GM18517 (cell line): ENCODE data around the gene COQ5.
A peak's percentile ranks its signal among the peaks of the same experiment; 100 is the strongest.
"Not testable (repeated sequence)": the region's sequence is repeated elsewhere in the genome, so short reads cannot be mapped to it uniquely, and the experiment has no call there.

Experiments used
- ATAC-seq: cut with Tn5 transposase; IDR thresholded peaks from one replicate; pipeline ENCODE4 v1.9.1; 2021; ENCODE audit warnings: mild to moderate bottlenecking, moderate library complexity; ENCODE audit not compliant: unreplicated experiment

Gene COQ5

DNA sequence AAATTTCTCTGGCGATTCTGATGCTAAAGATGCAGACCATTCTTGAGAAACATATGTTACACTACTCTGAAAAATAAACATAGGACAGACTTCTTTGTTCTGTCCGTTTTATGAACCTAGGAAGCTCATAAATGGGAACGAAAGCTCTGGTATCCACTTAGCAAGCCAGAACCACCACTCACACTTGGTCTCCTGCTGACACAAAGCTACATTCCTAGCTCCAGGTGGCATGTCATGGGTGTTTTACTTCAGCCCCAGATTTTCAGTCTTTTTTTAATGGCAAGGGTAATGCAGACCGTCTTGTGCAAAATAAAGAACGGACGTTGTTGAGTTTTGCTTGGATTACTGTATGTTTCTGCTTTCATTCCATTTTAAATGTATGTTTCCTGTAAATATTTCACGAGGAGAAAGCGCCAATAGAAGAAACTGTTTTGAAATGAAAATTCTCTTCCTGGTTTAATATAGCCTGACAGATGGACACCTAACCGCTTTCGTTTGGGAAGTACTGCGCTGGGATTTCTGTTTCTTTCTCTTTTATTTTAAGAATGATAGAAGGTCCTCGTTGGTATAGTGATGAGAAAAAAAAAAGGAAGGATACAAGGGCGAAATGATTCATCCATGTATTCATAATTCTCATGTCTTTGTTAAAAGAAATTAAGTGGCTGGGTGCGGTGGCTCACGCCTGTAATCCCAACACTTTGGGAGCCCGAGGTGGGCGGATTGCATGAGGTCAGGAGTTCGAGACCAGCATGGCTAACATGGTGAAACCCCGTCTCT lies 871 bp upstream of the COQ5 start:
- no peak for ATAC-seq

DNA sequence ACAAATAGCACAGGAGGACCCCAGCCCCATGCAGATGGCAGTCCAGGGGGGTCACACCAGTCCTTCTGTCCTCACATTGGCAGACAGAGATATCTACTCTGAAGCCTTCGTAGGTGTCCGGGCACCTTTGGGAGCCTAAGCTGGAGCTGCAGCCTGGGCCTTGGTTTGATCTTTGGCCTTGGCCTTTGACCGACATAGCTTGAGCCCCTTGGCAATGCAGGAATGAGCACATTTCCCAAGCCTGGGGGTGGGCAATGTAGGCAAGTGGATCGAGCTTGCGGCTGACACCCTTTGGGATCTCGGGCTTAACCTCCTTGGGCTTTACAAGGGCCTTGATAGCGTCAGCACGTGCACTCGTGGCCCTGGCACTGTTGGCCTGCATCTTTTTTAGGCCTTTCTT lies 6.4 kb downstream of the COQ5 start:
- no peak for ATAC-seq

DNA sequence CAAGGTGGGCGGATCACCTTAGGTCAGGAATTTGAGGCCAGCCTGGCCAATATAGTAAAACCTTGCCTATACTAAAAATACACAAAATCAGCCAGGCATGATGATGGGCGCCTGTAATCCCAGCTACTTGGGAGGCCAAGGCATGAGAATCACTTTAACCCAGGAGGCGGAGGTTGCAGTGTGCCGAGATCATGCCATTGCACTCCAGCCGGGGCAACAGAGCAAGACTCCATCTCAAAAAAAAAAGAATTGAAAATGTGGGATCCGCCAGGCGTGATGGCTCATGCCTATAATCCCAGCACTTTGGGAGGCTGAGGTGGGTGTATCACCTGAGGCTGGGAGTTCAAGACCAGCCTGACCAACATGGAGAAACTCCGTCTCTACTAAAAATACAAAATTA lies 9.6 kb downstream of the COQ5 start:
- ATAC-seq = not testable (repeated sequence)

DNA sequence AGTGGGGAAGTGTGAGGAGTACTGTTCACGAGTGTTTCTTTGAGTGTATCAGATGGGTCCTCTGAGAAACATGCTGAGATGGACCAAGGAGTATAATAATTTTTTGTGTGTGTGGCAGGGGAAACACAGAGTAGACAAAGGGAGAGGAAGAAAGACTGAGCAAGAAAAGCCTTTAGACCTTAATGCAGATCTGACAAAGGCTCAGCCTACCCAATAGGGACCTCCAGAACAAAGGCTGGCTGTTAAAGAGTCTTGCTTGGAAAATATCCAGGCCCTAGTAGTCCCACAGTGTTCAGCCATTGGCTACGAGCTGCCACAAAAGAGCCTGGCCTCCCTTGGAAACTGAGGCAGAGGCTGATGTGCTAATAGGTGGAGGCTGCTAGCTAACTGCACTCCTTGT lies 13.5 kb downstream of the COQ5 start:
- ATAC-seq = no peak

DNA sequence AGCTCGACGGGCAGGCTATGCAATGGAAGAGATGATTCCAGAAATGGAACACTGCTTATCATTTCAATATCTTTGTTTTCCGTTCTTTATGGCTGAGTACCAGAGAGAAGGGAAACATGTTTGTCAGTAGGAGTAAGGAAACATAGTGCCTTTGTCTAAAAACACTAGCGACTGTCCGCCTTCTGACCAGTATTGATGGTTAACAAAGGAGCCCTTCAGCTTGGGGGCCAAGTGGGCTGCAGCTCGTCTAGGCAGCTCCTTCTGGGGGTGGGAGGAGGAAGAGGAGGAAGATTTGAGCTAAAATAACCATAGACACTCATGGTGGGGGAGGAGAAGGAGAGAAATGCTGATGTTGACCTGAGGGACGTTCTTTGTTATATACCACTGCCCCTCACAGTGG lies 15.0 kb downstream of the COQ5 start:
- ATAC-seq = no peak

DNA sequence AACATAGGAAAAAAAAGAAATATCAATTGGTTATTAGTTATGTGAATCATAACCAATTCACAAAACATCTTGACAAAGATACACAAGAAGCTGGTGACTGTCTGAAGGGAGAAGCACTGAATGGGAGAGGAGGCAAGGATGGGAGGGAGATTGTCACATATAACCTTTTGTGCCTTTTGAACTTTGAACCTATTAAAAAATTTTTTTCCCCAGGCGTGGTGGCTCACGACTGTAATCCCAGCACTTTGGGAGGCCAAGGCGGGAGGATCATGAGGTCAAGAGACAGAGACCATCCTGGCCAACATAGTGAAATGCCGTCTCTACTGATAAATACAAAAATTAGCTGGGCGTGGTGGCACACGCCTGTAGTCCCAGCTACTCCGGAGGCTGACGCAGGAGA lies 20.4 kb downstream of the COQ5 start:
- ATAC-seq = no peak

DNA sequence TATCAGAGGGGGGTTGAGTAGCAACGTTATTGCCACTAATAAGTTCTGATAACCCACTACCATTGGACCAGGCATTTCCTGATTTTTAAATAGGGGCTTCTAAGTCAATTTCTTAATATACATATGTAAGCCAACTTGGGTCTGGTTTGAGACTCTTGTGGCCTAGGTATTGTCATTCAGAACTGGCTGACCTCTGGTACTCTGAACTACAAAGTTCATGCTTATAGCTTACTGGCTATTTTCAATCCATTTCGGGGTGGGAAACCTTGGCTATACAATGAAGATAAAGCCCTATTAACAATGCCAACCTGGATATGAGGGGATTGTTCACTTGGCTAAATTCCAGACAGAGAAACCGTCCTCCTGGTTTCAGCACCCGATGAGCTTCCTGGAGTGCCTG lies 24.4 kb downstream of the COQ5 start:
- no peak for ATAC-seq

DNA sequence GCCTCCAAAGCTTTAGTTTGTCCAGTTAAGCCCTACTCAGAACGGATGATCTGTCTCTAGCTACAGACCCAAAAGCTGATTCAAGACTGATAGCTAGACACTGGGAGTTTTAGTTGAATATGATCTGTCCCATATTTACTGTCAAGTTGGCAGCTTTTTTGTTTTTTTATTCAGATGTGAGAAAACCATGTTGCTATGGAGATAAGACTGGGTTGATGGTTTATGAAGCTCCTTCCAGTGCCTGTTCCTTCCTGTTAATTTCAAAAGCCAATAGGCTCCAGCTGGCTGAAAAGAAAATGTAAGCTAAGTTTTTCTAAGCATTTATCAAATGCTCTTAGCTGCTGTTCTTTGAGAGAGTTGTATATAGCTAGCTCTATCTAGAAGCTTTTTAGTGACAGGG lies 28.4 kb downstream of the COQ5 start:
- no peak for ATAC-seq

DNA sequence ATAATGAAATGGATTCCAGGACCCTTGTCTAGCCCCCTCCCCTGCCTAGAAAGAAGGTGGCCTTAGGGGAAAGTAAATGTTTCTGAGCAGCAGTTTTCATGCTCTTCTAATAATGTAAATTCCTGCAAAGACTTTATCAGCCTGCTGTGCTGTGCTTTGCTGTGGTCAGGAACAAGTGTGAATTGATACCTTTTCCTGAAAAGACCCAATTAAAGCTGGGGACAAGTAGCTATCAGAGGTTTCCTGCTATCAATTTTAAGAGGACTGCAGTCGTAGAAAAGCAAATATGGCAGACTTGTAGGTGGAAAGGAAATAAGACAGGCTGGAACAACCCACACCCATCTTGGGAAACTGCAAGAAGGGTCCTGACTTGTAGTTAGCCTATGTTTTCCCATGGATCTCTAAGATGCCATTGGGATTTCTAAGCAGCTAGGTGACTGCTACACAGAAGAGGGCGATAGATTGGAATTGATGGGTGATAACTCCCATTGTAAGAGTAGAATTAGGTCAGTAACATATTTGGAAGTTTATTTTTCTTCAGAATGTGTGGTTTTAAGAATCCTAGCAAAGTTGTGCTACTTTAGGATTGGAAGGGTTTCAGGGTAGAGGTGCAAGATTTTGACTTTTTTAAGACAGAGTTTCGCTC lies 30.0 kb downstream of the COQ5 start:
- no peak for ATAC-seq

DNA sequence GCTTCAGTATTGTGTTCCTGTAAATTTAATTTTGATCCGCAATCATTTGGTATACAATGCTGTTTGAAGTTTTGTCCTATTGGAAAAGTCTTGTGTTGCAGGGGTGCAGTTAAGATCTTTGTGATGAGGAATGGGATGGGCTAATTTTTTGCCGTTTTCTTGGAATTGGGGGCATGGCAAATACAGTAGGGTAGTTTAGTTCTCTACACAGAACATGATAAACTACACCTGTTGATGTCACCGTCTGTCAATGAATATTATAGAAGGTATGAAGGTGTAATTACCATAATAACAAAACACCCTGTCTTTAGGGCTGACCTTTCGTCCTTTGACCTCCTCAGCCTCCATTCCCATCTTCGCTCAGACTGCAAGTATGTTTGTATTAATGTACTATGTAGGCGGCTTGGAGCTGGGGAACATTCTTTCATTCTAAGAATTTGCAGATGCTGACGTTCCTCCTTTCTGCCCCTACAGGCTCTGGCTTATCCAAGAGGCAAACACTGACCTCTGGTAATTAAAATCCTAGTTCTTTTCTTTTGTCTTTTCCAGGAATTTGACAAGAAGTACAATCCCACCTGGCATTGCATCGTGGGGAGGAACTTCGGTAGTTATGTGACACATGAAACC lies 31.3 kb downstream of the COQ5 start:
- ATAC-seq = no peak

DNA sequence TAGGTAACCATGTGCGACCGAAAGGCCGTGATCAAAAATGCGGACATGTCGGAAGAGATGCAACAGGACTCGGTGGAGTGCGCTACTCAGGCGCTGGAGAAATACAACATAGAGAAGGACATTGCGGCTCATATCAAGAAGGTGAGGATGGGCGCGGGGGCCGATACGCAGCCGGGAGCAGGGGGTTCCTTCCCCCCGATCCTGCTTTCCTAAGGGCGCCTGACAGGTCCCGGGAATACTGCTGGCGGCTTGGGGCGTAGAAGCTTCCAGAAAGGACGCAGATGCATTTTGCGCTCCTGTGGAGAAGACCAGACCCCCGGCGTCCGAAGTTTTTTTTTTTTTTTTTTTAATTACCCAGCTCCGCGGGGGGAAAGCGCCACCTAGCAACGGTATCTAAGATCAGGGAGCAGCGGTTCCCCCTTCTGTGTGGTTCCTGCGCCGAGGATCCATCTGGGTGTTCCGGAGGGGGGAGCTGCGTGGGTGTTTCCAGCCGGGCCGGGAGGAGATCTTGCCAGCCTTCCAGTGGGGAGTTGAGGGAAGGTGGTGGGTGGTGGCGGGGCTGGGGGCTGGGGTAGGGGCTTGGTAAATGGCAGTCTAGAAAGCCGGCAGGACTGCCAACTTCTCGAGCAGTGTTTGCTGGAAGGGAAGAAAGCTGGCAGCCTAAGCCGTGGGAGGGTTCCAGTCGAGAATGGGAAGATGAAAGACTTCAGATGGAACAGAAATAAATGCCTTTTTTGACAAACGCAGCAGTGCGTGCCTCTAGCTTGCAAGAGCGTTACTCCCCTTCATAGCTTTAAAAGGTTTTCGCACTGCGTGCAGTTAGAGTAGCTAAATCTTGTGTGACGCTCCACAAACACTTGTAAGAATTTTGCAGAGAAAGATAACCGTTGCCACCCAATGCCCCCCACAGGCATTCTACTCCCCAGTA lies 32.3 kb downstream of the COQ5 start:
- ATAC-seq = peak; percentile 16

DNA sequence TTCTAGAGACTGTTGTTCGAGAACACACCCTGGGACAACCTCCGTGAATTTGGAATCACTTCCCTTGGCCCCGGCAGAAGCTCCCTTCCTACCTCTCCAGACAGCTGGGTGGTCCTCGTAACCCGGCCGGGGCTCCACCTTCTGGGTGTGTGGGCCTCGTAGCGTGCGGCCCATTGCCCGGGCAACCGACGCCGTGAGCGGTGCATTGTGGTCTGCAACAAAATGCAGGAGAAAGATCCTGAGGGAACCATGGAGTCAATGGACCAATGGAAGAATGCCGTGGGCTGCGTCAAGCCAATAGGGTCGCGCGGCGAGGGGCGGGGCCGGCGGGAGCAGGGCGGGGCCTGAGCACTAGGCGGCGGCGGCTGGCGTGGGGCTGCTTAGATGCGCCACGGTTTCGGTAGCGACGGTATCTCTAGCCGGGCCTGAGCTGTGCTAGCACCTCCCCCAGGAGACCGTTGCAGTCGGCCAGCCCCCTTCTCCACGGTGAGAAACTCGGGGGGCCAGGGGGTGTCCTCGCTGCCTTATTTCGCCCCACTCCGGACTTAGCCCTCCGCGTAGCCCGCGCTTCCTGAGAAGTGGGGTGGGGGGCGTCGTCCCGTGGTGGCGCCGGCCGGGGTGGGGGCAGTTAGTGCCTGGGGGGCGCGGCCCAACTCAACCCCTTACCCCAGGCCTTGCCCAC lies 33.1 kb downstream of the COQ5 start, which contains the start of gene DYNLL1:
Gene DYNLL1 (plus strand): TSS at position 383 of the 682 bp plus-strand sequence. CDS start 309 bp downstream, outside the sequence.
- peak; percentile 92 for ATAC-seq

DNA sequence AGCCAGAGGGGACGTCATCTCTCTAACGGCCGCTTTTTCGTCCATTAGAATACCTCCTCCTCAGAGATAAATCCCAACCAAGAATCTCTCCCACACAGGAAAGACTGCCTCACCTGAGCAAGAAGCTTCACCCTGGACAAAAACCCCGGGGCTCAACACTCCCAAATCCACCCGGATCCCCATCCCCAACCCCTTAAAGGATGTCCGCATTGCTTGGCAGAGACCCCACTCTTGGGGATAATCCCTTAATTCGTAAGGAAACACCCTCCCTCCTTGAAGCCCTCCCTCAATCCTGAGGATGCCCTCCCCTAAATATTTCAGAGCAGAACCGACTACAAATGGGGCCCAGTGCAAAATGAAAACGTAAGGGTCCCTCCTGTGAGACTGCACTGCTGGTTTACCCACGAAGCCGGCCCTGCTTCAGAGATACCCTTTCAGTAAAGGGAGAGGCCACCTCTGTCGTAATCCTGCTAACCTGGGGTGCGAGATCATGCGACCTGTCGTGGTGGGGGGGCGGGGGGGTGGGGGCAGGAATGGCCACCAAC lies 33.7 kb downstream of the COQ5 start:
- ATAC-seq = no peak

DNA sequence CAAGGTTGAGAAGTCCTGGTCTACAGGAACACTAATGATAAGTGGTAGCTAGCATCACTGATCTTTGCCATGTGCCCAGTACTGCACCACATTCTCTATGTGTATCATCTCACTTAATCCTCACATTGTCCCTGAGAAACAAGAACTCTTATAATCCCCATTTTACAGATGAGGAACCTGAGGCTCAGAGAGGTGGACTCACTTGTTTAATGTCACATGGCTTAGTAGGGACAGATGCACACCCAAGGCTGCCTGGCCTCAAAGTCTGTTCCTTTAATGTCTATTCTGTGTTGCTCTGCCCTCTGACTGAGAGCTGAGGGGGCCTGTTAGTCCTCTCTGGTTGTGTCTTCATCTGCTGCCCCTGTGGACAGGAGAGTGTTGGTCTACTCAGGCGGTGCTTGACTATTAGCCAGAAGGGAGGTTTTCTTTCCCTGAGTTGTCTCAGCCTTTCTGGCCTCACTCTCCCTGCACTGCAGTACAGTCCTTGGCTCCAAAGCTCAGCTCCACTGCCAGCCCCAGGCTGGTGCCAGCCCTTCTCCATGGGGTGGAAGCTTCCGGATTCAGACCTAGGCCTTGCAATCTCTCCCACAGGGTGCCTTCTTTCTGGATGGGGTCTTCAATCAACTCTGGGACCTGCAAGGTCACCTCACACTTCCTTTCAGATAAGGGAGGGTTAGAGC lies 38.0 kb downstream of the COQ5 start:
- no peak for ATAC-seq

DNA sequence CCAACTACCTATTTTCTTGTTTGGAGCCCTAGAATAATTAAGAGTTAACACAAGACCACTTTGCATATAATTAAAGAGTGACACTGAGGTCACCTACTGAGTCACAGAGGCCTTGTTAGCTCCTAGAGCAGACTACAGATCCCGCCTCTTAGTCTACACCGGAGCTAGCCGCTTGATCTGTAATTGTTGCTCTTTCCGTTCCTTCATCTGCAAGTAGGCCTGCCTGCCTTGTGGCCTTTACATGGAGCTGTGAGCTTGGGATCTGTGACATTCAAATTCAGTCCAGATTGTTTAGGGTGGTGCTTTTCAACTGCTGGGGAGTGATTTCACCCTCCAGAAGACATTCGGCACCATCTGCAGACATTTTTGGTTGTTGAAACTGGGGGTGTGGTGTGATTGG lies 38.6 kb downstream of the COQ5 start:
- no peak for ATAC-seq

DNA sequence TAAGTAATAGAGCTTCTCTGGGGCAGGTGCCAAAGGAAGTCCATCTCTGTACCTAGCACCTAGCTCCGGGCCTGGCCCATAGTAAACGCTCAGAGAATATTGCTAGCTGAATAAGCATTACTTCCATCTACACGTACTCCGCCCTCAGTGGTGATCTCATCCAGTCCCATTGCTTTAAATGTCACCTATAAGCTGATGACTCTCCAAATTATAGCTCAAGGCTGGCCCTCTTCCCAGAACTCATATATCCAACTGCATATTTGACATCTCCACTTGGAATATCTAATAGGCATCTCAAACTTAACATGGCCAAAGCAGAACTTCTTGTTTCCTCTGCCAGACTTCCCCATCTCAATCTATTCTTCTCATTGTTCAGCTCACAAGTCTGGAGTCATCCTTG lies 39.9 kb downstream of the COQ5 start:
- ATAC-seq = no peak

DNA sequence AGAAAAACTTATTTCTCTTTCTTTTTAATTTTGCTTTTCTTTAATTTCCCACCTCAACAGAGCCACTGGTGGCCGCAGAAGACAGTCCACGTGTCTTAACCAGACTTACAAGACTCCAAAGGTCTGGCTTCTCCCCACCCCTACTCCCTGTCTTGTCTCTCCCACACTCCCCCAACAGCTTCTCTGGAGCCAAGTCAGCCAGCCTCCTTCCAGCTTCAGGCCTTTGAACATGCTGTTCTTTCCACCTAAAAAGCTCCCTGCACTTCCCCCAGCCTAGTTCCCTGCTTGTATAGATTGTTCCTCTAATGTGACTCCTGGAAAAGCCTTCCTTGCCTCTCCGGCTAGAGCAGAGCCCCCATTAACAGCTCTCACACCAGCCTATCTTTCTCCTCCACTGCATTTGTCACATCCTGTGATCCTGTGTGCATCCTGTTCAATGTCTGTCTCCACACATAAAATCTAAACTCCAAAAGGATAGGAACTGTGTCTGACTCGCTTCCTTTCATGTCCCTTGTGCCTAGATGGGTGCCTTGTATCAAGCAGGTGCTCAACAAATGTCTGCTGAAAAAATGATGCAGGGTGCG lies 40.8 kb downstream of the COQ5 start:
- ATAC-seq = no peak

DNA sequence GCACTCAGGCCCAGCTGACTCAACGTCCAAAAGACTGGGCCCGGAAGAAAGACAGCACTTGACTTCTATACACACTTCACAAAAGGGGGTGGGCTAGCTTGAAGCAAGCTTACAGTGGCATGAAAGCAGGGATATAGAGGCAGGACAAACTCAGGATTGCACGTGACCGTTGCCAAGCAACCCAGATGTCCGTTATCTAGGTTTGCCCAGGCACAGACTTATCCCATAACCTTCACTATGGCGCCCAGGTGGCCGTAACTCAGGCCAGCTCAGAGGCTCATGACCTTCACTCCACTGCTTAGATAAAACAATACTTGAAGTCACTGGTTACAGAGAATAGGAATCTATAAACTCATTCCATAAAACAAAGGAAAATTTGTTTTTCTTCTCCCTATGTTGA lies 41.4 kb downstream of the COQ5 start:
- not testable (repeated sequence) for ATAC-seq
